Left forelimb (tissue), 1 donor: ENCODE results near the gene HAND2.

Source experiments
- DNase-seq: peaks from one replicate; pipeline ENCODE4 v3.0.0-alpha.2; 2018; ENCODE audit warnings: low spot score

Gene HAND2

GRCh38 chr4:173503330-173504180 lies 26.5 kb downstream of the HAND2 start:
- no peak for DNase-seq

- no peak for DNase-seq
Measured at GRCh38 chr4:173502282-173502681, 27.7 kb downstream of the HAND2 start.

GRCh38 chr4:173501592-173502150 lies 28.4 kb downstream of the HAND2 start:
- DNase-seq: no peak

- DNase-seq: no peak
Measured at GRCh38 chr4:173500841-173501591, 29.0 kb downstream of the HAND2 start.

- DNase-seq: no peak
Measured at GRCh38 chr4:173499658-173500535, 30.1 kb downstream of the HAND2 start.

- no peak for DNase-seq
Measured at GRCh38 chr4:173498771-173499170, 31.3 kb downstream of the HAND2 start.

- DNase-seq: no peak
Measured at GRCh38 chr4:173498023-173498422, 32.0 kb downstream of the HAND2 start.

GRCh38 chr4:173494013-173494970 lies 35.7 kb downstream of the HAND2 start:
- no peak for DNase-seq

- no peak for DNase-seq
Measured at GRCh38 chr4:173493041-173493440, 37.0 kb downstream of the HAND2 start.

- DNase-seq: no peak
Measured at GRCh38 chr4:173492315-173492714, 37.7 kb downstream of the HAND2 start.

GRCh38 chr4:173490817-173491528 lies 39.1 kb downstream of the HAND2 start:
- no peak for DNase-seq

- no peak for DNase-seq
Measured at GRCh38 chr4:173490256-173490655, 39.8 kb downstream of the HAND2 start.

GRCh38 chr4:173489514-173489913 lies 40.5 kb downstream of the HAND2 start:
- DNase-seq: no peak

GRCh38 chr4:173488656-173489055 lies 41.4 kb downstream of the HAND2 start:
- DNase-seq: no peak

GRCh38 chr4:173488074-173488473 lies 42.0 kb downstream of the HAND2 start:
- DNase-seq: no peak

- DNase-seq: no peak
Measured at GRCh38 chr4:173486714-173487392, 43.2 kb downstream of the HAND2 start.

- no peak for DNase-seq
Measured at GRCh38 chr4:173485164-173485563, 44.9 kb downstream of the HAND2 start.

GRCh38 chr4:173482330-173482931 lies 47.6 kb downstream of the HAND2 start:
- no peak for DNase-seq

GRCh38 chr4:173478913-173479283 lies 51.1 kb downstream of the HAND2 start:
- DNase-seq: no peak
